ENCODE measurements around the gene ZDHHC18. TPM values are rescaled to one million over a fixed set of nuclear protein-coding genes. Genes with fewer than 3 reads are reported as not detected.

Gene ZDHHC18
- total and polyA plus RNA-seq, 2 experiments from 2014 or later: 1.3 to 11.6 TPM

DNA sequence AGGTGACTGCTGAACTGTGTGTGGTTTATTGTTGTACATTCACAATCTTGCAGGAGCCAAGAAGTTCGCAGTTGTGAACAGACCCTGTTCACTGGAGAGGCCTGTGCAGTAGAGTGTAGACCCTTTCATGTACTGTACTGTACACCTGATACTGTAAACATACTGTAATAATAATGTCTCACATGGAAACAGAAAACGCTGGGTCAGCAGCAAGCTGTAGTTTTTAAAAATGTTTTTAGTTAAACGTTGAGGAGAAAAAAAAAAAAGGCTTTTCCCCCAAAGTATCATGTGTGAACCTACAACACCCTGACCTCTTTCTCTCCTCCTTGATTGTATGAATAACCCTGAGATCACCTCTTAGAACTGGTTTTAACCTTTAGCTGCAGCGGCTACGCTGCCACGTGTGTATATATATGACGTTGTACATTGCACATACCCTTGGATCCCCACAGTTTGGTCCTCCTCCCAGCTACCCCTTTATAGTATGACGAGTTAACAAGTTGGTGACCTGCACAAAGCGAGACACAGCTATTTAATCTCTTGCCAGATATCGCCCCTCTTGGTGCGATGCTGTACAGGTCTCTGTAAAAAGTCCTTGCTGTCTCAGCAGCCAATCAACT lies 45.2 kb upstream of the ZDHHC18 start:
- H3K27ac ChIP-seq: no peak overlapping the region
- H3K9me2 ChIP-seq (ENCODE audit: insufficient read depth): no peaks in the 10 kb centered on the region
- peaks cover 64% of the 10 kb centered on the region for H3K79me2 ChIP-seq (ENCODE audit: insufficient read depth)
- no peak for DNase-seq
- peaks cover 28% of the 10 kb centered on the region for H3K4me1 ChIP-seq (ENCODE audit: insufficient read depth)
- TF ChIP-seq EZH2phosphoT487 (IDR thresholded peaks at IDR 0.05; ENCODE audit: insufficient read depth, low read depth) (no peak), EZH2 (IDR thresholded peaks at IDR 0.05; ENCODE audit: insufficient read depth, poor library complexity, severe bottlenecking) (no peak)
- H3F3A ChIP-seq (ENCODE audit: insufficient read depth): peaks cover 51% of the 10 kb centered on the region
- H2AFZ ChIP-seq: no peak overlapping the region
- H3K9me3 ChIP-seq (ENCODE audit: low read depth): no peaks in the 10 kb centered on the region
- in situ Hi-C loops (cut with MboI): loop anchor here (10.0 kb wide), 1 partner anchor 87 kb away; the partner anchor contains the start of gene ARID1A
- H3K27me3 ChIP-seq (replicated peaks; ENCODE audit: insufficient read depth): no peaks in the 10 kb centered on the region
- no peaks in the 10 kb centered on the region for H4K20me1 ChIP-seq (ENCODE audit: insufficient read depth)
- 90 to 92% methylated on average over 11 of the region's 11 CpGs for WGBS, 2 experiments (ENCODE audit: low coverage in 1 of 2, low lambda C conversion rate in 2 of 2, missing lambda C conversion rate in 2 of 2)
- no peak overlapping the region for H3K4me3 ChIP-seq
- no peak overlapping the region for H3K4me2 ChIP-seq (ENCODE audit: unreplicated experiment)
- H3K9ac ChIP-seq: no peak overlapping the region
- peaks cover 57% of the 10 kb centered on the region for H3K36me3 ChIP-seq (ENCODE audit: low read depth)

DNA sequence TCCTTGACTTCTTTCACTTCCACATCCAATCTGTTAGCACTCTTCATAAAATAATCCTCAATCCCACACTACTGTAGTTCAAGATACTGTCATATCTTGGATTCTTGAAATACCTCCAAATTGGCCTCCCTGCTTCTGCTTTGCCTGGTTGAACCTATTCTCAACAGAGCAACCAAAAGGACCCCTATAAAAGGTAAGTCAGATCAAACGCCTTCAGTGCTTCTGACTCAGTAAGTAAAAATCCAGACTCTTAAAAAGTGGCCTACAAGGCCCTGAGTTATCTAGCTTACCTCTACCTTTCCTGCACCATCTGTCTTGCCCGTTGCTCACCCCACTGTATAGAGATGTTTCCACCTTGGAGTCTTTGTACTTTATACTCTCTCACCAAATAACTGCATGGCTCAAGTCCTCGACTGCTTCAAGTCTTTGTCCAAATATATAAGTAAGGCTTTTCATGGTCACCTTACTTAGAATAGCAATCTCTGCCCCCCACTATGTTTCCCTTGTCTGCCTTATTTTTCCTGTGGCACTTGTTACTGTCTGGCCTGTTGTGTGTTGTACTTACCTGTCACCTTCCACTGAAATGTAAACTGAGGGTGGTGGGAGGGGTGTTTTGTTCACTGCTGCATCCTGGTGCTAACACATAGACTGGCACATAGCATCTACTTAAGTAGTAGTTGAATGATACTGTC lies 43.8 kb upstream of the ZDHHC18 start:
- no peaks in the 10 kb centered on the region for H3K27me3 ChIP-seq (replicated peaks; ENCODE audit: insufficient read depth)
- H3K4me1 ChIP-seq (ENCODE audit: insufficient read depth): peaks cover 40% of the 10 kb centered on the region
- no peaks in the 10 kb centered on the region for H3K9me3 ChIP-seq (ENCODE audit: low read depth)
- no peak overlapping the region for H2AFZ ChIP-seq
- H3K4me3 ChIP-seq: no peak overlapping the region
- no peaks in the 10 kb centered on the region for H3K9me2 ChIP-seq (ENCODE audit: insufficient read depth)
- H3K27ac ChIP-seq: no peak overlapping the region
- no peak overlapping the region for H3K9ac ChIP-seq
- no peak for DNase-seq
- peaks cover 64% of the 10 kb centered on the region for H3F3A ChIP-seq (ENCODE audit: insufficient read depth)
- H3K4me2 ChIP-seq (ENCODE audit: unreplicated experiment): no peak overlapping the region
- in situ Hi-C loops (cut with MboI): loop anchor here (10.0 kb wide), 1 partner anchor 88 kb away; the partner anchor contains the start of gene ARID1A
- H4K20me1 ChIP-seq (ENCODE audit: insufficient read depth): no peaks in the 10 kb centered on the region
- WGBS, 2 experiments (ENCODE audit: low coverage in 1 of 2, low lambda C conversion rate in 2 of 2, missing lambda C conversion rate in 2 of 2): 53 to 61% methylated on average over 3 of the region's 3 CpGs
- TF ChIP-seq EZH2 (IDR thresholded peaks at IDR 0.05; ENCODE audit: insufficient read depth, poor library complexity, severe bottlenecking): no peak
- TF ChIP-seq EZH2phosphoT487 (IDR thresholded peaks at IDR 0.05; ENCODE audit: insufficient read depth, low read depth): no peak
- peaks cover 50% of the 10 kb centered on the region for H3K79me2 ChIP-seq (ENCODE audit: insufficient read depth)
- peaks cover 43% of the 10 kb centered on the region for H3K36me3 ChIP-seq (ENCODE audit: low read depth)

DNA sequence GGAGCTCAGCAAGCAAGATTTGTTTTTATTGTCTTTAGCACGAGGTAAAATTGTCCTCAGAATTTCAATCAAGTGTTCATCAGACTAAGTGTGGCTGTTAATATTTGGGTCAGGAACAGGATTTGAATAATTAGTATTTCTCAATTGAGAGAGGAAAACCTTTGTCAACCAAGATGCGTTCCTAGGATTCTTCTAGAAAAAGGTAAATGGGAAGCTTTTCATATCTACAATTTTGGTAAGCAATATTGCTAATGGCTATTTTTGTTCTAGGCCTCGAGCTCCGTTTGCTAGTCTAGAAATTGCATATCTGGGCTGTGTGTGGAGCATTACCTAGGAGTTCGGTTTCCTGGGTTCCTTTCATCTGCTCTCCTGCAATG lies 42.9 kb upstream of the ZDHHC18 start:
- Histone ChIP-seq H3F3A (ENCODE audit: insufficient read depth) (peaks cover 68% of the 10 kb centered on the region), H3K27me3 (replicated peaks; ENCODE audit: insufficient read depth) (no peaks in the 10 kb centered on the region), H3K4me1 (ENCODE audit: insufficient read depth) (peaks cover 42% of the 10 kb centered on the region), H3K4me2 (ENCODE audit: unreplicated experiment) (no peak overlapping the region), H3K79me2 (ENCODE audit: insufficient read depth) (peaks cover 40% of the 10 kb centered on the region), H2AFZ (no peak overlapping the region), H3K9ac (no peak overlapping the region), H3K9me3 (ENCODE audit: low read depth) (no peaks in the 10 kb centered on the region), H4K20me1 (ENCODE audit: insufficient read depth) (no peaks in the 10 kb centered on the region), H3K4me3 (no peak overlapping the region), H3K27ac (peak overlapping the region; percentile 98; the same call in 1 of the 2 replicates), H3K36me3 (ENCODE audit: low read depth) (peaks cover 35% of the 10 kb centered on the region), H3K9me2 (ENCODE audit: insufficient read depth) (no peaks in the 10 kb centered on the region)
- no peak for DNase-seq
- TF ChIP-seq EZH2 (IDR thresholded peaks at IDR 0.05; ENCODE audit: insufficient read depth, poor library complexity, severe bottlenecking) (no peak), EZH2phosphoT487 (IDR thresholded peaks at IDR 0.05; ENCODE audit: insufficient read depth, low read depth) (no peak)
- in situ Hi-C loops (cut with MboI): loop anchor here (10.0 kb wide), 1 partner anchor 89 kb away; the partner anchor contains the start of gene ARID1A
- 89% methylated on average over 5 of the region's 5 CpGs for WGBS, 2 experiments (ENCODE audit: low coverage in 1 of 2, low lambda C conversion rate in 2 of 2, missing lambda C conversion rate in 2 of 2)

DNA sequence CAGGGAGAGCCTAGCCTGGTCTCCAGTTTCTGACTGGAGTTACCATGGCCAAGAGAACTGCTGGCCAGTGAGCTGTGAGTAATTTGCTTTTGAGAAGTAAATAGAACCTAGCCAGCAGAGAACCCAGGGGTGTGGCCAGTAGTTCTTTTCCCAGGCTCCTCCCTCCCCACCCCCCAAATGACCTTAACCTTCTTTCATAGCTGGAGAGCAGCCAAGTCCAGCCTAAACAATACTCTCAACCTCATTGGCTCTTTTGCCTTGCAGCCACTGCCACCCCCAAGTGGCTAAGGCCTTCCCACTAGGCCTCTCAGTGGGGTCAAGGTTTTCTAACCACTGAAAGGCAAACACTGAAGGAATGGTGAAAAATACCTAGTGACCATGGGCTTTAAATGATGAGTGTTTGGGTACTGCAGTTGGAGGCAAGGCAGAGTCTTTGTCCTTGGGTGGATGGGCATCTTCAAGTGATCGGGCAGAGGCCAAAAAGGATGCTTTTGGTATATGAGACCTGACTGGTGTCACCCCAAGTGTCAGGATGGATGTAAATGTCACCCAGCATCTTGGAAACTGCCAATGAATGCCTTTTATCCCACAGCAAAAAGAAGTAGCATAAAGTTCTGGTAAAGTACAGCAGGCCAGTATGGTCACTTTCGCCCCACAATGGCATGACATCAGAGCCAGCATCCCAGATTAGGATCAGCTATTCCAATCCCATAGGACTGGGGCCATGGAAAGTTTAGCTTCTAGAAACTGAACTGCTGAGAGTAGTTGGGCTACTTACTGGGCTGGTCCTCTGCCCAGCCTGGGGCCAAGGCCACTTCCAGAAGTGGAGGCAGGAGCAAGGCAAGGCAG lies 42.2 kb upstream of the ZDHHC18 start:
- Histone ChIP-seq H3K36me3 (ENCODE audit: low read depth) (peaks cover 29% of the 10 kb centered on the region), H3K9me2 (ENCODE audit: insufficient read depth) (no peaks in the 10 kb centered on the region), H3K79me2 (ENCODE audit: insufficient read depth) (peaks cover 36% of the 10 kb centered on the region), H3K27ac (peak overlapping the region; percentile 98), H3K9me3 (ENCODE audit: low read depth) (no peaks in the 10 kb centered on the region), H2AFZ (no peak overlapping the region), H3K27me3 (replicated peaks; ENCODE audit: insufficient read depth) (no peaks in the 10 kb centered on the region), H3K4me2 (ENCODE audit: unreplicated experiment) (no peak overlapping the region), H3K4me1 (ENCODE audit: insufficient read depth) (peaks cover 44% of the 10 kb centered on the region), H3F3A (ENCODE audit: insufficient read depth) (peaks cover 71% of the 10 kb centered on the region), H3K9ac (no peak overlapping the region), H4K20me1 (ENCODE audit: insufficient read depth) (no peaks in the 10 kb centered on the region), H3K4me3 (no peak overlapping the region)
- in situ Hi-C loops (cut with MboI): loop anchor here (10.0 kb wide), 1 partner anchor 89 kb away; the partner anchor contains the start of gene ARID1A
- WGBS, 2 experiments (ENCODE audit: low coverage in 1 of 2, low lambda C conversion rate in 2 of 2, missing lambda C conversion rate in 2 of 2): 88 to 89% methylated on average over 2 of the region's 2 CpGs
- TF ChIP-seq EZH2 (IDR thresholded peaks at IDR 0.05; ENCODE audit: insufficient read depth, poor library complexity, severe bottlenecking): no peak
- TF ChIP-seq EZH2phosphoT487 (IDR thresholded peaks at IDR 0.05; ENCODE audit: insufficient read depth, low read depth): no peak
- DNase-seq: peak; percentile 60
